ENCODE results near the gene EBI3.

DNA sequence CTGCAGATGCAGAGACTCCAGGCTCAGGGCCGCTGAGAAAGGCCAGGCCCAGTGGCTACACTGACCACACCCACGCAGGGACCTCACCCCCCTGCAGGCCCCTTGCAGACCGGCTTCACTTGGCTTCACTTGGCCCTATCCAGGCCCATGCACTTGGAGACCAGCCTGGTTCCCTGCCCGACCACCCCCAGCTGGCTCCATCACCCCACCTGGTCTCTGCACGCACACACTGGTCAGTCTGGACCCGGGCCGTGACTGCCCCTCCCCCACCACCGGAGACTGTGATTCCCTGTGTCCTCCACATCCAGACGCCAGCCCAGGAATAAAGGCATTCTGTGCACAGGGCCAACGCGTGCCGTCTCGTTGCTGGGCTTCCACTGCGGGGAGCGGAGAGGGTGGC is 4.9 kb upstream of the EBI3 start:
- TF ChIP-seq, protein P1, sequence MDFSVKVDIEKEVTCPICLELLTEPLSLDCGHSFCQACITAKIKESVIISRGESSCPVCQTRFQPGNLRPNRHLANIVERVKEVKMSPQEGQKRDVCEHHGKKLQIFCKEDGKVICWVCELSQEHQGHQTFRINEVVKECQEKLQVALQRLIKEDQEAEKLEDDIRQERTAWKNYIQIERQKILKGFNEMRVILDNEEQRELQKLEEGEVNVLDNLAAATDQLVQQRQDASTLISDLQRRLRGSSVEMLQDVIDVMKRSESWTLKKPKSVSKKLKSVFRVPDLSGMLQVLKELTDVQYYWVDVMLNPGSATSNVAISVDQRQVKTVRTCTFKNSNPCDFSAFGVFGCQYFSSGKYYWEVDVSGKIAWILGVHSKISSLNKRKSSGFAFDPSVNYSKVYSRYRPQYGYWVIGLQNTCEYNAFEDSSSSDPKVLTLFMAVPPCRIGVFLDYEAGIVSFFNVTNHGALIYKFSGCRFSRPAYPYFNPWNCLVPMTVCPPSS (IDR thresholded peaks at IDR 0.05), result no peak
- TF ChIP-seq PTBP1 (IDR thresholded peaks at IDR 0.05; ENCODE audit: low read depth, low read length, poor library complexity, severe bottlenecking) (no peak), EP300 (IDR thresholded peaks at IDR 0.05; ENCODE audit: low read depth in 2 of 2, low read length in 2 of 2) (no peak), EP300 (CRISPR knock-in tag; IDR thresholded peaks at IDR 0.05; ENCODE audit: borderline replicate concordance) (no peak), ZNF354B (CRISPR knock-in tag; IDR thresholded peaks at IDR 0.05) (no peak)
- TF ChIP-seq, protein P2, sequence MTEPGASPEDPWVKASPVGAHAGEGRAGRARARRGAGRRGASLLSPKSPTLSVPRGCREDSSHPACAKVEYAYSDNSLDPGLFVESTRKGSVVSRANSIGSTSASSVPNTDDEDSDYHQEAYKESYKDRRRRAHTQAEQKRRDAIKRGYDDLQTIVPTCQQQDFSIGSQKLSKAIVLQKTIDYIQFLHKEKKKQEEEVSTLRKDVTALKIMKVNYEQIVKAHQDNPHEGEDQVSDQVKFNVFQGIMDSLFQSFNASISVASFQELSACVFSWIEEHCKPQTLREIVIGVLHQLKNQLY (CRISPR knock-in tag; IDR thresholded peaks at IDR 0.05), result peak; percentile 77
- TF ChIP-seq, protein P3, sequence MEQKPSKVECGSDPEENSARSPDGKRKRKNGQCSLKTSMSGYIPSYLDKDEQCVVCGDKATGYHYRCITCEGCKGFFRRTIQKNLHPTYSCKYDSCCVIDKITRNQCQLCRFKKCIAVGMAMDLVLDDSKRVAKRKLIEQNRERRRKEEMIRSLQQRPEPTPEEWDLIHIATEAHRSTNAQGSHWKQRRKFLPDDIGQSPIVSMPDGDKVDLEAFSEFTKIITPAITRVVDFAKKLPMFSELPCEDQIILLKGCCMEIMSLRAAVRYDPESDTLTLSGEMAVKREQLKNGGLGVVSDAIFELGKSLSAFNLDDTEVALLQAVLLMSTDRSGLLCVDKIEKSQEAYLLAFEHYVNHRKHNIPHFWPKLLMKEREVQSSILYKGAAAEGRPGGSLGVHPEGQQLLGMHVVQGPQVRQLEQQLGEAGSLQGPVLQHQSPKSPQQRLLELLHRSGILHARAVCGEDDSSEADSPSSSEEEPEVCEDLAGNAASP (CRISPR knock-in tag; IDR thresholded peaks at IDR 0.05; ENCODE audit: borderline replicate concordance), result no peak
